CD1c-positive myeloid dendritic cell (primary cell): ENCODE measurements around the gene SDC4.

Experiments
- DNase-seq: peaks from one replicate; pipeline ENCODE4 v3.0.0-alpha.2; 2016; ENCODE audit errors: extremely low spot score

Gene SDC4

GRCh38 chr20:45297786-45298497 lies 50.3 kb downstream of the SDC4 start:
- no peak for DNase-seq

- DNase-seq = no peak
These were observed 53.6 kb downstream of the SDC4 start for GRCh38 chr20:45294659-45295058.

GRCh38 chr20:45294003-45294368 lies 54.2 kb downstream of the SDC4 start:
- DNase-seq = no peak

GRCh38 chr20:45293041-45294002 lies 54.9 kb downstream of the SDC4 start:
- peak; percentile 82 for DNase-seq

GRCh38 chr20:45292343-45292742 lies 55.9 kb downstream of the SDC4 start:
- DNase-seq = no peak

- no peak for DNase-seq
These were observed 56.7 kb downstream of the SDC4 start for GRCh38 chr20:45291526-45291925.

- peak; percentile 82 for DNase-seq
These were observed 57.4 kb downstream of the SDC4 start for GRCh38 chr20:45290677-45291355.

GRCh38 chr20:45289942-45290676 lies 58.1 kb downstream of the SDC4 start:
- DNase-seq = no peak

GRCh38 chr20:45288860-45289259 lies 59.4 kb downstream of the SDC4 start:
- DNase-seq = no peak

- no peak for DNase-seq
These were observed 59.8 kb downstream of the SDC4 start for GRCh38 chr20:45288376-45288775.

- DNase-seq = peak; percentile 15
These were observed 64.6 kb downstream of the SDC4 start for GRCh38 chr20:45283551-45284057.

GRCh38 chr20:45282700-45283550 lies 65.3 kb downstream of the SDC4 start:
- DNase-seq = no peak

- DNase-seq = no peak
These were observed 68.2 kb downstream of the SDC4 start for GRCh38 chr20:45279992-45280391.

- DNase-seq = no peak
These were observed 72.9 kb downstream of the SDC4 start for GRCh38 chr20:45275338-45275737.
